Loucy (cell line): Measurements from ENCODE around the gene ALG1.

Experiments
- CTCF ChIP-seq: fragments of 200-600 bp; sonication (generic); conservative IDR thresholded peaks from 2 replicates; pipeline ENCODE4 v1.5.1; 2014; ENCODE audit warnings: mild to moderate bottlenecking, antibody characterized with exemption, low read length
- EZH2phosphoT487 ChIP-seq: fragments of 200-600 bp; IDR thresholded peaks from 2 replicates; pipeline ENCODE4 v1.6.1; 2018; ENCODE audit warnings: antibody characterized with exemption, mild to moderate bottlenecking, moderate library complexity, borderline replicate concordance

GRCh38 chr16:5071341-5071680 lies 332 bp upstream of the ALG1 start:
- no peak for TF ChIP-seq CTCF
- no peak for TF ChIP-seq EZH2phosphoT487
